ENCODE data around the gene CDHR2.
A peak's percentile ranks its signal among the peaks of the same experiment; 100 is the strongest.

Gene CDHR2

GRCh38 chr5:176612008-176612407 is 62.9 kb downstream of the CDHR2 start:
- Histone ChIP-seq H3K4me3 (ENCODE audit: low read length) (no peak overlapping the region), H2BK15ac (replicated peaks; ENCODE audit: low read depth) (no peak overlapping the region), H3K36me3 (ENCODE audit: control insufficient read depth, insufficient read depth, low read length) (no peaks in the 10 kb centered on the region), H3K79me2 (ENCODE audit: control insufficient read depth, insufficient read depth, low read length) (no peaks in the 10 kb centered on the region), H2AK5ac (ENCODE audit: low read length) (no peak overlapping the region), H2BK120ac (ENCODE audit: low read depth, low read length) (no peak overlapping the region), H3K23ac (ENCODE audit: low read length) (no peak overlapping the region), H3K9ac (ENCODE audit: low read length) (no peak overlapping the region), H3K4me1 (ENCODE audit: control insufficient read depth, low read depth, low read length) (no peaks in the 10 kb centered on the region), H2BK5ac (ENCODE audit: low read length) (no peak overlapping the region), H3K27me3 (ENCODE audit: insufficient read depth, low read length, poor library complexity) (no peaks in the 10 kb centered on the region), H3K56ac (ENCODE audit: low read length) (no peak overlapping the region), H3K4ac (ENCODE audit: low read depth, low read length) (no peak overlapping the region), H4K8ac (ENCODE audit: low read depth, low read length) (no peak overlapping the region), H4K5ac (ENCODE audit: low read length) (no peak overlapping the region), H3K18ac (ENCODE audit: low read length) (no peak overlapping the region), H3K4me2 (ENCODE audit: low read length) (no peak overlapping the region), H3K27ac (ENCODE audit: low read depth, low read length) (no peak overlapping the region), H3K79me1 (ENCODE audit: low read length) (no peaks in the 10 kb centered on the region)
- DNase-seq, result no peak
- WGBS (ENCODE audit: extremely low coverage, insufficient coverage, low lambda C conversion rate), result no CpG with 5 or more reads among the region's 6 CpGs

GRCh38 chr5:176612855-176613254 is 63.7 kb downstream of the CDHR2 start:
- Histone ChIP-seq H3K27ac (ENCODE audit: low read depth, low read length) (no peak overlapping the region), H2BK5ac (ENCODE audit: low read length) (no peak overlapping the region), H3K79me2 (ENCODE audit: control insufficient read depth, insufficient read depth, low read length) (no peaks in the 10 kb centered on the region), H2BK15ac (replicated peaks; ENCODE audit: low read depth) (no peak overlapping the region), H2BK120ac (ENCODE audit: low read depth, low read length) (no peak overlapping the region), H3K9ac (ENCODE audit: low read length) (no peak overlapping the region), H2AK5ac (ENCODE audit: low read length) (no peak overlapping the region), H3K27me3 (ENCODE audit: insufficient read depth, low read length, poor library complexity) (no peaks in the 10 kb centered on the region), H3K4ac (ENCODE audit: low read depth, low read length) (no peak overlapping the region), H4K5ac (ENCODE audit: low read length) (no peak overlapping the region), H3K18ac (ENCODE audit: low read length) (no peak overlapping the region), H3K4me3 (ENCODE audit: low read length) (no peak overlapping the region), H3K4me2 (ENCODE audit: low read length) (no peak overlapping the region), H3K79me1 (ENCODE audit: low read length) (no peaks in the 10 kb centered on the region), H3K23ac (ENCODE audit: low read length) (no peak overlapping the region), H3K4me1 (ENCODE audit: control insufficient read depth, low read depth, low read length) (no peaks in the 10 kb centered on the region), H3K56ac (ENCODE audit: low read length) (no peak overlapping the region), H4K8ac (ENCODE audit: low read depth, low read length) (no peak overlapping the region), H3K36me3 (ENCODE audit: control insufficient read depth, insufficient read depth, low read length) (no peaks in the 10 kb centered on the region)
- DNase-seq, result no peak
- no CpG with 5 or more reads among the region's 2 CpGs for WGBS (ENCODE audit: extremely low coverage, insufficient coverage, low lambda C conversion rate)

- no peak overlapping the region for H3K18ac ChIP-seq (ENCODE audit: low read length)
- H3K4ac ChIP-seq (ENCODE audit: low read depth, low read length), result no peak overlapping the region
- WGBS (ENCODE audit: extremely low coverage, insufficient coverage, low lambda C conversion rate), result no CpG with 5 or more reads among the region's 8 CpGs
- H3K4me3 ChIP-seq (ENCODE audit: low read length), result no peak overlapping the region
- no peak overlapping the region for H2BK5ac ChIP-seq (ENCODE audit: low read length)
- DNase-seq, result no peak
- H3K9ac ChIP-seq (ENCODE audit: low read length), result no peak overlapping the region
- no peak overlapping the region for H2AK5ac ChIP-seq (ENCODE audit: low read length)
- H3K79me1 ChIP-seq (ENCODE audit: low read length), result no peaks in the 10 kb centered on the region
- H3K27me3 ChIP-seq (ENCODE audit: insufficient read depth, low read length, poor library complexity), result peaks cover 3% of the 10 kb centered on the region
- no peak overlapping the region for H3K27ac ChIP-seq (ENCODE audit: low read depth, low read length)
- no peaks in the 10 kb centered on the region for H3K36me3 ChIP-seq (ENCODE audit: control insufficient read depth, insufficient read depth, low read length)
- no peak overlapping the region for H4K5ac ChIP-seq (ENCODE audit: low read length)
- no peak overlapping the region for H2BK15ac ChIP-seq (replicated peaks; ENCODE audit: low read depth)
- peaks cover 2% of the 10 kb centered on the region for H3K4me1 ChIP-seq (ENCODE audit: control insufficient read depth, low read depth, low read length)
- no peak overlapping the region for H3K23ac ChIP-seq (ENCODE audit: low read length)
- H3K79me2 ChIP-seq (ENCODE audit: control insufficient read depth, insufficient read depth, low read length), result no peaks in the 10 kb centered on the region
- H3K56ac ChIP-seq (ENCODE audit: low read length), result no peak overlapping the region
- H4K8ac ChIP-seq (ENCODE audit: low read depth, low read length), result no peak overlapping the region
- H3K4me2 ChIP-seq (ENCODE audit: low read length), result no peak overlapping the region
- no peak overlapping the region for H2BK120ac ChIP-seq (ENCODE audit: low read depth, low read length)
Measured at GRCh38 chr5:176614805-176615478, 65.8 kb downstream of the CDHR2 start.

- Histone ChIP-seq H3K4me2 (ENCODE audit: low read length) (no peak overlapping the region), H4K8ac (ENCODE audit: low read depth, low read length) (no peak overlapping the region), H2BK120ac (ENCODE audit: low read depth, low read length) (no peak overlapping the region), H3K79me2 (ENCODE audit: control insufficient read depth, insufficient read depth, low read length) (no peaks in the 10 kb centered on the region), H3K18ac (ENCODE audit: low read length) (no peak overlapping the region), H3K9ac (ENCODE audit: low read length) (no peak overlapping the region), H3K4me1 (ENCODE audit: control insufficient read depth, low read depth, low read length) (peaks cover 2% of the 10 kb centered on the region), H4K5ac (ENCODE audit: low read length) (no peak overlapping the region), H2BK15ac (replicated peaks; ENCODE audit: low read depth) (no peak overlapping the region), H3K4ac (ENCODE audit: low read depth, low read length) (no peak overlapping the region), H3K27me3 (ENCODE audit: insufficient read depth, low read length, poor library complexity) (peaks cover 7% of the 10 kb centered on the region), H3K79me1 (ENCODE audit: low read length) (no peaks in the 10 kb centered on the region), H3K27ac (ENCODE audit: low read depth, low read length) (no peak overlapping the region), H3K4me3 (ENCODE audit: low read length) (no peak overlapping the region), H3K36me3 (ENCODE audit: control insufficient read depth, insufficient read depth, low read length) (no peaks in the 10 kb centered on the region), H3K56ac (ENCODE audit: low read length) (no peak overlapping the region), H2AK5ac (ENCODE audit: low read length) (no peak overlapping the region), H2BK5ac (ENCODE audit: low read length) (no peak overlapping the region), H3K23ac (ENCODE audit: low read length) (no peak overlapping the region)
- WGBS (ENCODE audit: extremely low coverage, insufficient coverage, low lambda C conversion rate), result no CpG with 5 or more reads among the region's 7 CpGs
- DNase-seq, result no peak
Measured at GRCh38 chr5:176616511-176616910, 67.4 kb downstream of the CDHR2 start.

GRCh38 chr5:176618783-176619182 is 69.6 kb downstream of the CDHR2 start:
- no peak overlapping the region for H3K23ac ChIP-seq (ENCODE audit: low read length)
- H3K27me3 ChIP-seq (ENCODE audit: insufficient read depth, low read length, poor library complexity), result peaks cover 7% of the 10 kb centered on the region
- no peak for DNase-seq
- H3K4me1 ChIP-seq (ENCODE audit: control insufficient read depth, low read depth, low read length), result peaks cover 2% of the 10 kb centered on the region
- no peak overlapping the region for H3K27ac ChIP-seq (ENCODE audit: low read depth, low read length)
- H3K4me3 ChIP-seq (ENCODE audit: low read length), result no peak overlapping the region
- H3K4me2 ChIP-seq (ENCODE audit: low read length), result peak overlapping the region; percentile 37
- H3K9ac ChIP-seq (ENCODE audit: low read length), result no peak overlapping the region
- no peak overlapping the region for H2BK15ac ChIP-seq (replicated peaks; ENCODE audit: low read depth)
- H3K56ac ChIP-seq (ENCODE audit: low read length), result peak overlapping the region; percentile 6
- H4K5ac ChIP-seq (ENCODE audit: low read length), result no peak overlapping the region
- no peak overlapping the region for H2AK5ac ChIP-seq (ENCODE audit: low read length)
- no peaks in the 10 kb centered on the region for H3K36me3 ChIP-seq (ENCODE audit: control insufficient read depth, insufficient read depth, low read length)
- no peak overlapping the region for H3K4ac ChIP-seq (ENCODE audit: low read depth, low read length)
- H3K18ac ChIP-seq (ENCODE audit: low read length), result no peak overlapping the region
- no peak overlapping the region for H2BK5ac ChIP-seq (ENCODE audit: low read length)
- no peaks in the 10 kb centered on the region for H3K79me1 ChIP-seq (ENCODE audit: low read length)
- H3K79me2 ChIP-seq (ENCODE audit: control insufficient read depth, insufficient read depth, low read length), result no peaks in the 10 kb centered on the region
- WGBS (ENCODE audit: extremely low coverage, insufficient coverage, low lambda C conversion rate), result no CpG with 5 or more reads among the region's 19 CpGs
- no peak overlapping the region for H2BK120ac ChIP-seq (ENCODE audit: low read depth, low read length)
- no peak overlapping the region for H4K8ac ChIP-seq (ENCODE audit: low read depth, low read length)

- no peak overlapping the region for H2AK5ac ChIP-seq (ENCODE audit: low read length)
- peaks cover 7% of the 10 kb centered on the region for H3K27me3 ChIP-seq (ENCODE audit: insufficient read depth, low read length, poor library complexity)
- no peak overlapping the region for H4K8ac ChIP-seq (ENCODE audit: low read depth, low read length)
- H3K18ac ChIP-seq (ENCODE audit: low read length), result no peak overlapping the region
- H3K27ac ChIP-seq (ENCODE audit: low read depth, low read length), result no peak overlapping the region
- no peak overlapping the region for H3K23ac ChIP-seq (ENCODE audit: low read length)
- H2BK120ac ChIP-seq (ENCODE audit: low read depth, low read length), result no peak overlapping the region
- no peak overlapping the region for H3K4me3 ChIP-seq (ENCODE audit: low read length)
- no peak overlapping the region for H2BK5ac ChIP-seq (ENCODE audit: low read length)
- H3K4ac ChIP-seq (ENCODE audit: low read depth, low read length), result no peak overlapping the region
- no peaks in the 10 kb centered on the region for H3K36me3 ChIP-seq (ENCODE audit: control insufficient read depth, insufficient read depth, low read length)
- peaks cover 2% of the 10 kb centered on the region for H3K4me1 ChIP-seq (ENCODE audit: control insufficient read depth, low read depth, low read length)
- no peaks in the 10 kb centered on the region for H3K79me2 ChIP-seq (ENCODE audit: control insufficient read depth, insufficient read depth, low read length)
- peak; percentile 95 for DNase-seq
- no peak overlapping the region for H3K9ac ChIP-seq (ENCODE audit: low read length)
- H3K79me1 ChIP-seq (ENCODE audit: low read length), result no peaks in the 10 kb centered on the region
- no CpG with 5 or more reads among the region's 31 CpGs for WGBS (ENCODE audit: extremely low coverage, insufficient coverage, low lambda C conversion rate)
- no peak overlapping the region for H4K5ac ChIP-seq (ENCODE audit: low read length)
- peak overlapping the region; percentile 6 for H3K56ac ChIP-seq (ENCODE audit: low read length)
- peak overlapping the region; percentile 37 for H3K4me2 ChIP-seq (ENCODE audit: low read length)
- no peak overlapping the region for H2BK15ac ChIP-seq (replicated peaks; ENCODE audit: low read depth)
Measured at GRCh38 chr5:176619203-176619568, 70.0 kb downstream of the CDHR2 start.

Data from mesendoderm (in vitro differentiated cells).